Prostate gland (tissue), 2 donors: ENCODE results near the gene ROR1.

Experiments used
- CTCF ChIP-seq, 4 experiments: fragments of 200-600 bp in 2 of 4; fragments of 450-650 bp in 2 of 4; sonication (generic) in 2 of 4; IDR thresholded peaks; 1 replicate in 3 of 4; 2 replicates in 1 of 4; pipeline ENCODE4 v1.5.1; 2016 to 2019; ENCODE audit warnings: antibody characterized with exemption in 4 of 4, mild to moderate bottlenecking in 2 of 4, moderate library complexity in 2 of 4
- POLR2A ChIP-seq: fragments of 450-650 bp; IDR thresholded peaks from one replicate; pipeline ENCODE4 v1.6.1; 2016; ENCODE audit warnings: antibody characterized with exemption, mild to moderate bottlenecking

- no peak for TF ChIP-seq CTCF (IDR thresholded peaks at IDR 0.05)
- TF ChIP-seq POLR2A = no peak
These were observed 55.8 kb downstream of the ROR1 start for GRCh38 chr1:63829349-63830327.
